OCI-LY3 (cell line): Measurements from ENCODE around the gene USP32.
A peak's percentile ranks its signal among the peaks of the same experiment; 100 is the strongest.

Experiments used
- H2AFZ ChIP-seq: fragments of 200-600, 300-600 bp; shearing (Covaris generic); 2 replicates; pipeline ENCODE4 v1.6.0; 2014; ENCODE audit warnings: antibody characterized with exemption, low read depth, low read length
- H3K27ac ChIP-seq: fragments of 200-600, 300-600 bp; sonication (generic); 2 replicates; pipeline ENCODE4 v1.5.1; 2014; ENCODE audit warnings: mild to moderate bottlenecking, low read length, moderate library complexity, mixed read lengths
- H3K27me3 ChIP-seq: fragments of 200-600, 300-600 bp; sonication (generic); 2 replicates; pipeline ENCODE4 v1.6.1; 2014; ENCODE audit warnings: low read depth, low read length, mixed read lengths
- H3K36me3 ChIP-seq: fragments of 200-600, 300-600 bp; sonication (generic); replicated peaks from 2 replicates; pipeline ENCODE3; 2014; ENCODE audit warnings: low read depth, low read length, mixed read lengths
- H3K4me1 ChIP-seq: fragments of 300-600, 200-600 bp; sonication (generic); 2 replicates; pipeline ENCODE4 v1.6.1; 2014; ENCODE audit warnings: low read length, mixed read lengths
- H3K4me2 ChIP-seq: fragments of 200-600, 300-600 bp; sonication (generic); 2 replicates; pipeline ENCODE4 v1.6.1; 2014; ENCODE audit warnings: low read length, mixed read lengths
- H3K4me3 ChIP-seq: fragments of 300-600, 200-600 bp; sonication (generic); 2 replicates; pipeline ENCODE4 v1.5.1; 2014; ENCODE audit warnings: antibody characterized with exemption, mild to moderate bottlenecking, low read length, moderate library complexity
- H3K79me2 ChIP-seq: fragments of 300-600, 200-600 bp; shearing (Covaris generic); 2 replicates; pipeline ENCODE4 v1.6.1; 2014; ENCODE audit warnings: mild to moderate bottlenecking, low read length, mixed read lengths
- H3K9ac ChIP-seq: fragments of 300-600, 200-600 bp; shearing (Covaris generic); 2 replicates; pipeline ENCODE4 v1.6.0; 2014; ENCODE audit warnings: mild to moderate bottlenecking, low read length, moderate library complexity
- H3K9me3 ChIP-seq: fragments of 200-600, 300-600 bp; shearing (Covaris generic); 2 replicates; pipeline ENCODE4 v1.6.1; 2014; ENCODE audit warnings: low read length, mixed read lengths; ENCODE audit not compliant: insufficient read depth
- H4K20me1 ChIP-seq: fragments of 200-600, 300-600 bp; sonication (generic); 2 replicates; pipeline ENCODE4 v1.6.1; 2016; ENCODE audit warnings: low read length, mixed read lengths; ENCODE audit not compliant: insufficient read depth
- EZH2phosphoT487 ChIP-seq: fragments of 200-600 bp; shearing (Covaris generic); IDR thresholded peaks from 2 replicates; pipeline ENCODE4 v1.6.1; 2018; ENCODE audit warnings: antibody characterized with exemption, mixed run types, low read depth
- TF ChIP-seq, protein P1 (sequence below): fragments of 200-600, 300-600 bp; sonication (generic); IDR thresholded peaks from 2 replicates; pipeline ENCODE4 v1.5.1; 2014; ENCODE audit warnings: antibody characterized with exemption, low read length, low read depth

The USP32 gene

DNA sequence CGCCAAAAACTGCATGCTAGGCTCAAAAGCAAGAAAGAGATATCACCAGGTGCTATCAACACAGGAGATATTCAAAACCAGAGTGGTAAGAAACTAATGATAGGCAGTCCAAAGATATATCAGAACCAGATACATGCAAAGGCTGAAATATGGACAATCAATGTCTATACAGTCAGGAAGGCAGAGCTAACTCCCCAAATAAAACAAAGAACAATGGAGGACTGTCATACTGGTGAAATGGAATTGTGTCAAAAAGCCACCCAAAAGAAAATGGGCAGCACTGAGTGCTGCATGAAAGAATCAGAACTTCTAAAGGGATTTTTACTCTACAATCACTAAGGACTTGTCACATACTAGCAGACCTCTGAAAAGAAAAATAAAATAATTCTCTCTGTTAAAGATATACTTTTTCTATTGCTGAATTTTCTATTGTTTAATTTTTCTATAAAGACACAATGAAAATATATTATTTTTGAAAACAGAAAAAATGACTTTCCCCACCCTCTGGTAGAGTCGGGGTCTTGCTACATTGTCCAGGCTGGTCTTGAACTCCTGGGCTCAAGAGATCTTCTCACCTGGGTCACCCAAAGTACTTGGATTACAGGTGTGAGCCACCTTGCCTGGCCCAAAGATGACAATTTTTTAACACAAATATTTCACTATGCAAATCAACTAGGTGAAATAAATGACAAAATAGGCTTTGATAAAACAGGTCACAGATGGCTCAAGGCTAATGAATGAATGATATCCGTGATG lies 98.2 kb downstream of the USP32 start:
- Histone ChIP-seq H2AFZ (no peak overlapping the region), H4K20me1 (no peaks in the 10 kb centered on the region), H3K36me3 (peaks cover 33% of the 10 kb centered on the region), H3K4me2 (no peak overlapping the region), H3K4me1 (no peaks in the 10 kb centered on the region), H3K27me3 (no peaks in the 10 kb centered on the region), H3K9ac (no peak overlapping the region), H3K4me3 (no peak overlapping the region), H3K27ac (no peak overlapping the region), H3K9me3 (no peaks in the 10 kb centered on the region), H3K79me2 (no peaks in the 10 kb centered on the region)
- TF ChIP-seq, protein P1, sequence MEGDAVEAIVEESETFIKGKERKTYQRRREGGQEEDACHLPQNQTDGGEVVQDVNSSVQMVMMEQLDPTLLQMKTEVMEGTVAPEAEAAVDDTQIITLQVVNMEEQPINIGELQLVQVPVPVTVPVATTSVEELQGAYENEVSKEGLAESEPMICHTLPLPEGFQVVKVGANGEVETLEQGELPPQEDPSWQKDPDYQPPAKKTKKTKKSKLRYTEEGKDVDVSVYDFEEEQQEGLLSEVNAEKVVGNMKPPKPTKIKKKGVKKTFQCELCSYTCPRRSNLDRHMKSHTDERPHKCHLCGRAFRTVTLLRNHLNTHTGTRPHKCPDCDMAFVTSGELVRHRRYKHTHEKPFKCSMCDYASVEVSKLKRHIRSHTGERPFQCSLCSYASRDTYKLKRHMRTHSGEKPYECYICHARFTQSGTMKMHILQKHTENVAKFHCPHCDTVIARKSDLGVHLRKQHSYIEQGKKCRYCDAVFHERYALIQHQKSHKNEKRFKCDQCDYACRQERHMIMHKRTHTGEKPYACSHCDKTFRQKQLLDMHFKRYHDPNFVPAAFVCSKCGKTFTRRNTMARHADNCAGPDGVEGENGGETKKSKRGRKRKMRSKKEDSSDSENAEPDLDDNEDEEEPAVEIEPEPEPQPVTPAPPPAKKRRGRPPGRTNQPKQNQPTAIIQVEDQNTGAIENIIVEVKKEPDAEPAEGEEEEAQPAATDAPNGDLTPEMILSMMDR: no peak
- no peak for TF ChIP-seq EZH2phosphoT487

DNA sequence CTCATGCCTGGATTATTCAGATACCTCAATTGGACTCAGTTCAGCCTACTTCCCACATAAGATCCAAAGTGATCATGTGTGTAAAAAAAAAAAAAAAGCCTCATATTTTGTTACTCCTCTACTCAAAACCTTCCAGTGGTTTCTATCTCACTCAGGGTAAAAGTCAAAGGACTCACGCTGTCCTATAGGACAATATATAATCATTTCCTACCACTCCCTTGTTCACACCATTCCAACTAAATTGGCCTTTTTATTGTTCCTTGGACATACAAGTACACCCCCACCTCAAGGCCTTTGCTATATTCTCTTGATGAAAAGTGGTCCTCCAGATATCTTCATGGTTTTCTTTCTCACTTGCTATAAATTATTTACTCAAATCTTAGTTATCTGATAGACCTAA lies 99.2 kb downstream of the USP32 start:
- Histone ChIP-seq H3K79me2 (no peaks in the 10 kb centered on the region), H3K4me1 (no peaks in the 10 kb centered on the region), H3K4me3 (no peak overlapping the region), H3K27me3 (no peaks in the 10 kb centered on the region), H3K9ac (no peak overlapping the region), H3K4me2 (no peak overlapping the region), H3K9me3 (no peaks in the 10 kb centered on the region), H3K36me3 (peaks cover 33% of the 10 kb centered on the region), H3K27ac (no peak overlapping the region), H2AFZ (no peak overlapping the region), H4K20me1 (no peaks in the 10 kb centered on the region)
- no peak for TF ChIP-seq EZH2phosphoT487
- TF ChIP-seq, protein P1: no peak

DNA sequence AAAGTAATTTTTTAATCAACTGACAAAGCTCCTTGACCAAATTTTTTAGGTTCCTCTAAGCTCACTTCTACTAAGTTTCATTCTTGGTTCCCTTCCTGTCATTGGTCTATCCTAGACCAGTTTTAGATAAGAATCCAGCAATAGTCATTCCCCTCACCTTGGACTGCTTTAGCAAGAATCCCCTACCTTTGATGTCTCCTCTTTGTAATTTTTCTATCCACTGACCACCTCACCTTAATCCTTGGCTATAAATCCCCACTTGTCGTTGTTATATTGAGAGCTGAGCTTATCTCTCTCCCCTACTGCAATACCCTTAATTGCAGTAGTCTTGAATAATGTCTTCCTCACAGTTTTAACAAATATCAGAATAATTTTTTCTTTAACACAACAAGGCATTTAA lies 107.2 kb downstream of the USP32 start:
- Histone ChIP-seq H3K9ac (no peak overlapping the region), H3K27me3 (no peaks in the 10 kb centered on the region), H3K9me3 (no peaks in the 10 kb centered on the region), H3K4me2 (peak overlapping the region; percentile 32), H4K20me1 (no peaks in the 10 kb centered on the region), H3K27ac (no peak overlapping the region), H3K4me3 (no peak overlapping the region), H2AFZ (no peak overlapping the region), H3K4me1 (peaks cover 10% of the 10 kb centered on the region), H3K79me2 (no peaks in the 10 kb centered on the region), H3K36me3 (peaks cover 7% of the 10 kb centered on the region)
- TF ChIP-seq EZH2phosphoT487: no peak
- TF ChIP-seq, protein P1: no peak

DNA sequence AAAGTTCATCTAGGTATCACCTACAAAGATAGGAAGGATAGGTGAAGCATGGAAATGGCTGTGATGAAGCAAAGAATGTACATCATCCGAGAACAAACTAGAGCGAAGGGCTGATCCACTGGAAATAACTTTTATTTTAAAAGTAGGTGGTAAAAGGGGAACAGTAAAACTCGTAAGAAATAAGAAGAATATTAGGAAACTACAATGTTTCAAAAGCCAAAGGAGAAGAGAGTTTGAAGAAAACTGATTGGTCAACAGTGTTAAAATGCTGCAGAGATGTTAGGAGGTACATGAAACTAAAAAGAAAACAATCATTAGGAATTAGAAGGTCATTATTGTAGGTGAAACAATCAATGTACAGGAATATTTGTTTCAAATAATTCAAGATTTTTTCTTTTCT lies 108.1 kb downstream of the USP32 start:
- no peaks in the 10 kb centered on the region for H3K79me2 ChIP-seq
- no peaks in the 10 kb centered on the region for H3K9me3 ChIP-seq
- peaks cover 10% of the 10 kb centered on the region for H3K4me1 ChIP-seq
- no peak overlapping the region for H3K4me2 ChIP-seq
- H3K27ac ChIP-seq: no peak overlapping the region
- TF ChIP-seq EZH2phosphoT487: no peak
- TF ChIP-seq, protein P1: no peak
- no peak overlapping the region for H2AFZ ChIP-seq
- H3K36me3 ChIP-seq: peaks cover 4% of the 10 kb centered on the region
- H3K9ac ChIP-seq: no peak overlapping the region
- no peaks in the 10 kb centered on the region for H4K20me1 ChIP-seq
- H3K4me3 ChIP-seq: no peak overlapping the region
- H3K27me3 ChIP-seq: no peaks in the 10 kb centered on the region
